AG10803 (cell line): Measurements from ENCODE around the gene CACNA2D1.

Source experiments
- DNase-seq: peaks from one replicate; pipeline ENCODE4 v3.0.0; 2010; ENCODE audit warnings: low read depth
- H3K4me3 ChIP-seq: 2 replicates; pipeline ENCODE4 v1.5.1; 2011; ENCODE audit warnings: mild to moderate bottlenecking, low read length, control low read depth
- TF ChIP-seq, protein P1 (sequence below): conservative IDR thresholded peaks from 2 replicates; pipeline ENCODE4 v1.5.1; 2011; ENCODE audit warnings: mild to moderate bottlenecking, low read length, control low read depth, inconsistent platforms

Gene CACNA2D1

DNA sequence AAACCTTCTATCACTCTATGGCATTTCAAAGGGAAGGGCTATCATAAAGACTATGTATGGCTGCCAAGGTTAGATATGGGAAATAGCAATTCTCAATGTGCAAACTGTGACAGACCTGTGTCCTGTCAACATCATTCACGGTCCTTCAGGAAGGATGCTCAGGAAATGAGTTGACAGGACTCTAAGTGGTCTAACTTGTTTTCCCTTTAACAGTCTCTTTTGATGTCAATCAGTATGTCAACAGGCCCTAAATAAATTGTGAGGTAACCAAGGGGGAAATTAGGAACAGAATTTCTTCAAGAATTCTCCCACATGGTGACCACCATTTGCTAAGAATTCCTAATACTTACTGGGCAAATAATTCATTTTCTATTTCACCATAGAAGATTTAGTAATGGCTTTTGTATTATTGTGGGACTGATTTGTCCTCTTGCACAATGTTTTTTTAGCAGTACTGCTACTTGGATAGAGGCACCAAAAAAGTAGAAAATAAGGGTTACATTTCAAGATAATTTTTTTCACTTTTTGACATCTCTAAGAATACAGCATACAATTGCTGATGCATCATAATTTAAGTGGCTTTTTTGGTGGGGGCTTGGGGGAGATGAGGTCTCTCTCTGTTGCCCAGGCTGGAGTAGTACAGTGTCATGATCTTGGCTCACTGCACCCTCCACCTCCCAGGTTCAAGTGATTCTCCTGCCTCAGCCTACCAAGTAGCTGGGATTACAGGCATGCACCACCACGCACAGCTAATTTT is 275.8 kb downstream of the CACNA2D1 start:
- TF ChIP-seq, protein P1, sequence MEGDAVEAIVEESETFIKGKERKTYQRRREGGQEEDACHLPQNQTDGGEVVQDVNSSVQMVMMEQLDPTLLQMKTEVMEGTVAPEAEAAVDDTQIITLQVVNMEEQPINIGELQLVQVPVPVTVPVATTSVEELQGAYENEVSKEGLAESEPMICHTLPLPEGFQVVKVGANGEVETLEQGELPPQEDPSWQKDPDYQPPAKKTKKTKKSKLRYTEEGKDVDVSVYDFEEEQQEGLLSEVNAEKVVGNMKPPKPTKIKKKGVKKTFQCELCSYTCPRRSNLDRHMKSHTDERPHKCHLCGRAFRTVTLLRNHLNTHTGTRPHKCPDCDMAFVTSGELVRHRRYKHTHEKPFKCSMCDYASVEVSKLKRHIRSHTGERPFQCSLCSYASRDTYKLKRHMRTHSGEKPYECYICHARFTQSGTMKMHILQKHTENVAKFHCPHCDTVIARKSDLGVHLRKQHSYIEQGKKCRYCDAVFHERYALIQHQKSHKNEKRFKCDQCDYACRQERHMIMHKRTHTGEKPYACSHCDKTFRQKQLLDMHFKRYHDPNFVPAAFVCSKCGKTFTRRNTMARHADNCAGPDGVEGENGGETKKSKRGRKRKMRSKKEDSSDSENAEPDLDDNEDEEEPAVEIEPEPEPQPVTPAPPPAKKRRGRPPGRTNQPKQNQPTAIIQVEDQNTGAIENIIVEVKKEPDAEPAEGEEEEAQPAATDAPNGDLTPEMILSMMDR = no peak
- DNase-seq = peak; percentile 39
- no peak overlapping the region for H3K4me3 ChIP-seq

DNA sequence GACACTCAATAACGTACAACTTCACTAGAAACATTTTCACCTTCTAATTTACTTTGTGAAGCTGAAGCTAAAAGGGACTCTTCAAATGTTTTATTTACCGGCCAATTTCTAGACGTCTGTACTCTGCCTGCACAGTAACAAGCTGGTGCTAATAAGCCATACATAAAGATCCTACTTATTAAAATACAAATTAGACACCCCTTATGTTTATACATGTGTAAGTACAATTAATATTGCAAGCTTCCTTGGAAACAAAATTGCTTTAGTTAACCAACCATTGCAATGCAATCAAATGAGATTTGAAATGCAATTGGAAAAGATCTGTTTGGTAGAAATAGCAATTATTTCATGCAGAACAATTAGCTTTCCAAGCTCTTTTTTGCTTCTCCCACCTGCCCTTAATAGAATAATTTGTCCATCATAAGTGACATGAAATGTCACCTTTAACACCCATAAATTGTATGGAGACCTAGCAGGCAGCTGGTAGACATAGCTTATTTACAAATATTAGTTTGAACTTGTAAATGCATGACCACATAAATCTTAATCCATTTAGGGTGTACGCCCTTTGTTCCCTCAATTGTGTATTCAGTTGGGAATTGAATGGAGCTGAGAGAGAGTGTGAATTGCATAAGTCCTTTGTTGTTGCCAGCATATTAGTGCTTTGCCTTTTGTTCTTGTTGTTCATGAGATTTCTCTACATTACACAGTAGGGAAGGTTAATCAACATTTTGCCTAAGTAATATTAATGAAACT is 277.1 kb downstream of the CACNA2D1 start:
- H3K4me3 ChIP-seq = no peak overlapping the region
- TF ChIP-seq, protein P1 = no peak
- no peak for DNase-seq

DNA sequence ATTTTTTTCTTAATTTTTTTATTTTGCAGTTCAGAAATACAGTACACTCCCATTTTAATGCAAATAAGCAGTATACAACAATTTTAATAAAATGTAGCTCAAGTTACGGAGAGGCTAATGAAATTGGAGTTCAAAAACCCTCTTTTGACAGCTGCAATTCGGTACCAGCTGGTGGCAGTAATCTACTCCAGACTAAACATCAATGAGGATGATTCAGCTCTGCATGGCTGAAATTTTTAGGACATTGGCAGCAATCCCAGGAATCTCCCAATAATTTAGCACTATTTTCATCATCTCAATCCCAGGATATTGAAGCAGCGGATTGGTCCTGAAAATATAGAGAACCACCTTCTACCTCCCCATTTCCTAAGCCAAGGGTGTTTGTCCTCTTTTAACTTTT is 278.8 kb downstream of the CACNA2D1 start:
- DNase-seq = peak; percentile 88
- no peak overlapping the region for H3K4me3 ChIP-seq
- TF ChIP-seq, protein P1 = peak; percentile 60

DNA sequence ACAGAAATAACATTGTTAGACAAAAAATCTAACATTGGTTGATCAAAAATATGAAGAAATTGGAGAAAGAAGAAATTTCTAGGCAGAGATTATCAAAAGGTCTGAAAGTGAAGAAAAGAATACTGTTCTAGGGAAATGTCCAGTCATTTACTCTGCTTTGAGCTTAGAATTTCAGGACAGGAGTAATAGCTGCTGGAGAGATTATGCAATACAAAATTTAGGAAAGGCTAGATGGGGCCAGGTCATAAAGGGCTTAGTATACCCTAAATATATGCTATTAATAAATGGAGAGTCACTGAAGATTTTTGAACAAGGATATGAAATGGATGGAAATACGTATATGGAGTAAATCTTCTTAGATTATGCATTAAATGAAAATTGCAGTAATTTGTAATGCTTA is 279.2 kb downstream of the CACNA2D1 start:
- DNase-seq = no peak
- TF ChIP-seq, protein P1 = no peak
- H3K4me3 ChIP-seq = no peak overlapping the region

DNA sequence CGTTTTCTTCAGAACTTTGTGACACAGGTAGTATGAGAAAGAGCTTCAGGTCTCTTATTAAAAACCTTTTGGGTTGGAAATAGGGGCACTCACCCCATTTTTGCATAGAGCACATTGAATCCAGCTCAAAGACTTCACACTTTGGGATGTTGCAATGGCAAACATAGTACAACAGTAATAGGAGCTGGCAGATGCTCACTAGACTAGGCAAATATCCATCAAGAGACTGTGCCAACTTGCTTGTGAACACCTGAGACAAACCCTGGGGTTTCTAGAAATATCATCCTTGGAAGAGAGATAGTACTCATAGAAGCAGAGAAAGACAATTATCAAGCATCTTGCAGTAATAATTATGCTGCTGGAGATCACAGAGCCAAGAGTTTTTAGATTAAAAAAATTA is 280.0 kb downstream of the CACNA2D1 start:
- H3K4me3 ChIP-seq = no peak overlapping the region
- no peak for DNase-seq
- TF ChIP-seq, protein P1 = no peak

DNA sequence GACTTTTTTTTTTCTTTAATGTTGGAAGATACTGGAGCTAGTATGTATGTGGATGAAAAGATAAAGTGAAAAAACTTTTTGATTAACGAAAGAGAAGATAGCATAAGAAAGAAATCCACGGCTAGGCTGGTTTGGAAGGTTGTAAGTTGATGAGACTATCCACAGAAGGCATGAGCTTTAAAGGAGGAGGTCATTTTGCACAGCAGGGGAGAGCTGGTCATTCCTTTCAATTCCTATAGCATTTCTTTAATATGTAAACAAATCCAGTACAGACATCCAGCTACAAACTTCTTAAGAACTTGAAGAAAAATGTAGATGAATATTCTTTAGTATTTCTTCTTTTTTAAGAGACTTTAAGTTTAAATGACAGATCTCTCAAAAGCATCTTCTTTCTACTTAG is 281.3 kb downstream of the CACNA2D1 start:
- H3K4me3 ChIP-seq = no peak overlapping the region
- DNase-seq = no peak
- TF ChIP-seq, protein P1 = no peak

DNA sequence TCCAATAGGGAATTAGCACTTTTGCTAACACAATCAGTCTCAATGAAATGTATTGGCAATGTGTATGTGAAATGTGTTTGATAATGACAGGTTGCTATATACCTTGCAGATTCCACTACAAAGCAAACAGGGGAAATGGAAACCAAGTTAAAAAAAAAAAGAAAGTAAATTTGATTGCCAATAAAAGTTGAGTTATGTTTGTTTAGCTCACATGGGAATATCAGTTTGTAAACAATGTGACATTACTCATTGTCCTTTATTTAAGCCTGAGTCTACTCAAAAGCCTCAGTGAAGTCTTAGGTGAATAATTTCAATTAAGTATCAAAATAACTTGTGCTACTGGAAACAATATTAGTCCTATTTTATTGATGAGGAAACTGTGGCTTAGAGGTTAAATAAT is 285.2 kb downstream of the CACNA2D1 start:
- no peak for DNase-seq
- no peak overlapping the region for H3K4me3 ChIP-seq

More for the DNA sequence above, 285.2 kb downstream of the CACNA2D1 start:
- TF ChIP-seq, protein P1 = no peak
